HT-29 (cell line): ENCODE measurements around the gene S100A14. TPM values are rescaled to one million over a fixed set of nuclear protein-coding genes. Genes with fewer than 3 reads are reported as not detected.

Experiments
- DNase-seq: peaks from one replicate; pipeline ENCODE4 v3.0.0-alpha.2; 2015; ENCODE audit warnings: low spot score
- total RNA-seq: library from RNA; depleted of rRNA; stranded (reverse); fragments of >200 nt; shearing (Covaris generic); gene quantifications from 2 replicates; pipeline ENCODE4 v1.2.3, GENCODE V29; 2014; rRNA removed

S100A14 gene
- total RNA-seq, 1 experiment from 2014 or later, result 35.6 TPM

- peak; percentile 81 for DNase-seq
Measured at GRCh38 chr1:153565529-153566374, 50.4 kb downstream of the S100A14 start, which contains the start of gene S100A2. Gene S100A2 (minus strand): TSS chr1:153565844. CDS start chr1:153563877, 1,967 bp downstream.

Other genes with a start within 250 kb of the S100A14 start
- gene S100A12, start 240.7 kb downstream of the S100A14 start, total RNA-seq, result not detected in 2 replicates
- gene S100A8, start 225.3 kb downstream of the S100A14 start, total RNA-seq, result not detected in 2 replicates
- gene S100A7A, start 199.8 kb downstream of the S100A14 start, total RNA-seq, result not detected in 2 replicates
- gene S100A7, start 155.7 kb downstream of the S100A14 start, total RNA-seq, result not detected in 2 replicates
- gene S100A6, start 80.3 kb downstream of the S100A14 start, total RNA-seq, result 2,272 and 2,428 TPM in 2 replicates
- gene S100A5, start 75.4 kb downstream of the S100A14 start, total RNA-seq, result 4.0 and 9.8 TPM in 2 replicates
- 694 and 702 TPM in 2 replicates for gene S100A4, start 70.5 kb downstream of the S100A14 start, total RNA-seq
- 2.6 and 4.9 TPM in 2 replicates for gene S100A3, start 67.1 kb downstream of the S100A14 start, total RNA-seq
- gene S100A2, start 50.5 kb downstream of the S100A14 start, total RNA-seq, result 17.9 and 26.4 TPM in 2 replicates
- gene S100A16, start 3.2 kb downstream of the S100A14 start, total RNA-seq, result 282 and 292 TPM in 2 replicates
- 78.7 and 87.3 TPM in 2 replicates for gene S100A13, start 11.2 kb upstream of the S100A14 start, total RNA-seq
- 0.15 TPM in 1 of 2 replicates, not detected in the other for gene S100A1, start 12.1 kb upstream of the S100A14 start, total RNA-seq
- gene CHTOP, start 17.7 kb upstream of the S100A14 start, total RNA-seq, result 63.7 and 69.4 TPM in 2 replicates
- gene SNAPIN, start 42.4 kb upstream of the S100A14 start, total RNA-seq, result 45.5 and 46.0 TPM in 2 replicates
- 144 and 159 TPM in 2 replicates for gene ILF2, start 54.7 kb upstream of the S100A14 start, total RNA-seq
- gene NPR1, start 62.4 kb upstream of the S100A14 start, total RNA-seq, result not detected in 2 replicates
- 23.4 and 28.9 TPM in 2 replicates for gene INTS3, start 111.7 kb upstream of the S100A14 start, total RNA-seq
- 13.8 and 14.7 TPM in 2 replicates for gene SLC27A3, start 159.1 kb upstream of the S100A14 start, total RNA-seq